ENCODE measurements around the gene UTP18. TPM values are rescaled to one million over a fixed set of nuclear protein-coding genes. Genes with fewer than 3 reads are reported as not detected.

Gene UTP18
- total and polyA plus RNA-seq, 2 of the 13 experiments (the other 11 are each of a cell fraction or from before 2014, with no cell fraction given): 35.2 to 104 TPM

DNA sequence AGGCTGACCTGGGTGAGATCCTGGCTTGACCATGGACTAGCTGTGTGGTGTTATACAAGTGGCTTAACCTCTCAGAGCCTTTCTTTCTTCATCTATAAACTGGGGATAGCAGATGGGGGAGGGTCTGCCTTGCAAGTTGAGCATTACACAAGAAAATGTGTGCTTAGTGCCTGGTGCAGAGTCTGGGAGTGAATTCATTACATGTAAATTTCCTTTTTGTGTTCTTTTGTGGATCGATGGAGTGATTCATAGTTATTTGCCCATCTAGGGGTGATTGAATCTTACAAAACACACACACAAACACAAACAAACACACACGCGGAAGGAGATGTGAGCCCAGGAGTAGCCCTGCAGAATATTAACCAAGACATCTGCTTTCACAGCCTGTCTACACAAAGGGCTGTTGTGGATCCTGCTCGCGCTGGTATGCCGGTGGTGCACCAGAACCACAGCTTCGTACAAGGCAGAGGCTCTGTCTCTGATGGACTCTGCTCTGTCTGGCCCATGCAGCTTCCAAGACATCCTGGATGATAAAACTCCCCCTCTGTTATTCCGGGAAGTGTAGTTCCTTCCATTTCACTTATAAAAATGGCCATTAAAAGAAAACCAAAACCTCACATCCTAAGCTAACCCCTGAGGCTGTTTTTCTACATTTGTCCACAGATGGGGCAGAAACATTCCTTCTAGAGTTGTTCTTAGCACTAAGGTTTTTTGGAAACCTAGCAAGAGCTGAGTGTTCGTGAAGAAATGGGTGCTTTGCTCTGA, 86.1 kb downstream of the UTP18 start (continued):
- TF ChIP-seq CENPT (CRISPR knock-in tag; IDR thresholded peaks at IDR 0.05; ENCODE audit: low read depth): no peak
- no peak for TF ChIP-seq ZBTB7B (CRISPR knock-in tag; IDR thresholded peaks at IDR 0.05)
- TF ChIP-seq HNRNPK (IDR thresholded peaks at IDR 0.05; ENCODE audit: low read depth, low read length, poor library complexity, severe bottlenecking): no peak
- TF ChIP-seq ZNF350 (CRISPR knock-in tag; IDR thresholded peaks at IDR 0.05; ENCODE audit: borderline replicate concordance, low read depth): 0 out of 2 replicates have a peak, but pooled peaks have one; percentile 27
- TF ChIP-seq POGZ (CRISPR knock-in tag; IDR thresholded peaks at IDR 0.05): peak; percentile 28; the same call in 1 of the 2 replicates
- TF ChIP-seq ZNF83 (CRISPR knock-in tag; IDR thresholded peaks at IDR 0.05; ENCODE audit: borderline replicate concordance): no peak
- no peak for TF ChIP-seq ZNF263 (CRISPR knock-in tag; IDR thresholded peaks at IDR 0.05)
- no peak for TF ChIP-seq ZNF256 (CRISPR knock-in tag; conservative IDR thresholded peaks at IDR 0.05)
- no peak for TF ChIP-seq ZNF367 (CRISPR knock-in tag; IDR thresholded peaks at IDR 0.05; ENCODE audit: borderline replicate concordance)
- peak; percentile 40; the same call in 1 of the 3 replicates for TF ChIP-seq MXI1 (IDR thresholded peaks at IDR 0.05; ENCODE audit: borderline replicate concordance, low read depth, low read length)
- no peak for TF ChIP-seq KLF15 (CRISPR knock-in tag; IDR thresholded peaks at IDR 0.05; ENCODE audit: borderline replicate concordance)
- TF ChIP-seq CCDC6 (CRISPR knock-in tag; IDR thresholded peaks at IDR 0.05): no peak
- no peak for TF ChIP-seq ZNF44 (CRISPR knock-in tag; IDR thresholded peaks at IDR 0.05)
- TF ChIP-seq ZBTB1 (CRISPR knock-in tag; IDR thresholded peaks at IDR 0.05; ENCODE audit: borderline replicate concordance): no peak
- peak; percentile 41; the same call in 1 of the 2 replicates for TF ChIP-seq SAP130 (CRISPR knock-in tag; IDR thresholded peaks at IDR 0.05; ENCODE audit: low read depth)
- no peak for TF ChIP-seq EHMT2 (IDR thresholded peaks at IDR 0.05; ENCODE audit: borderline replicate concordance, low read depth, low read length)
- TF ChIP-seq ZNF550 (CRISPR knock-in tag; IDR thresholded peaks at IDR 0.05; ENCODE audit: borderline replicate concordance): no peak
- TF ChIP-seq FOXM1 (CRISPR knock-in tag; IDR thresholded peaks at IDR 0.05): no peak
- TF ChIP-seq JUND (CRISPR knock-in tag; IDR thresholded peaks at IDR 0.05): peak; percentile 61; the same call in 1 of the 2 replicates
- TF ChIP-seq, protein P1, sequence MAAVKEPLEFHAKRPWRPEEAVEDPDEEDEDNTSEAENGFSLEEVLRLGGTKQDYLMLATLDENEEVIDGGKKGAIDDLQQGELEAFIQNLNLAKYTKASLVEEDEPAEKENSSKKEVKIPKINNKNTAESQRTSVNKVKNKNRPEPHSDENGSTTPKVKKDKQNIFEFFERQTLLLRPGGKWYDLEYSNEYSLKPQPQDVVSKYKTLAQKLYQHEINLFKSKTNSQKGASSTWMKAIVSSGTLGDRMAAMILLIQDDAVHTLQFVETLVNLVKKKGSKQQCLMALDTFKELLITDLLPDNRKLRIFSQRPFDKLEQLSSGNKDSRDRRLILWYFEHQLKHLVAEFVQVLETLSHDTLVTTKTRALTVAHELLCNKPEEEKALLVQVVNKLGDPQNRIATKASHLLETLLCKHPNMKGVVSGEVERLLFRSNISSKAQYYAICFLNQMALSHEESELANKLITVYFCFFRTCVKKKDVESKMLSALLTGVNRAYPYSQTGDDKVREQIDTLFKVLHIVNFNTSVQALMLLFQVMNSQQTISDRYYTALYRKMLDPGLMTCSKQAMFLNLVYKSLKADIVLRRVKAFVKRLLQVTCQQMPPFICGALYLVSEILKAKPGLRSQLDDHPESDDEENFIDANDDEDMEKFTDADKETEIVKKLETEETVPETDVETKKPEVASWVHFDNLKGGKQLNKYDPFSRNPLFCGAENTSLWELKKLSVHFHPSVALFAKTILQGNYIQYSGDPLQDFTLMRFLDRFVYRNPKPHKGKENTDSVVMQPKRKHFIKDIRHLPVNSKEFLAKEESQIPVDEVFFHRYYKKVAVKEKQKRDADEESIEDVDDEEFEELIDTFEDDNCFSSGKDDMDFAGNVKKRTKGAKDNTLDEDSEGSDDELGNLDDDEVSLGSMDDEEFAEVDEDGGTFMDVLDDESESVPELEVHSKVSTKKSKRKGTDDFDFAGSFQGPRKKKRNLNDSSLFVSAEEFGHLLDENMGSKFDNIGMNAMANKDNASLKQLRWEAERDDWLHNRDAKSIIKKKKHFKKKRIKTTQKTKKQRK (IDR thresholded peaks at IDR 0.05; ENCODE audit: low read length): no peak
- TF ChIP-seq NCOA1 (CRISPR knock-in tag; IDR thresholded peaks at IDR 0.05): no peak
- TF ChIP-seq CBFB (CRISPR knock-in tag; IDR thresholded peaks at IDR 0.05): no peak
- no peak for TF ChIP-seq PAF1 (CRISPR knock-in tag; IDR thresholded peaks at IDR 0.05)
- peak; percentile 88; the same call in 1 of the 2 replicates for TF ChIP-seq ZSCAN20 (CRISPR knock-in tag; IDR thresholded peaks at IDR 0.05; ENCODE audit: borderline replicate concordance)
- no peak for TF ChIP-seq NR1H2 (CRISPR knock-in tag; IDR thresholded peaks at IDR 0.05; ENCODE audit: borderline replicate concordance, low read depth)
- no peak for TF ChIP-seq MBNL3 (CRISPR knock-in tag; conservative IDR thresholded peaks at IDR 0.05)
- TF ChIP-seq, protein P2, sequence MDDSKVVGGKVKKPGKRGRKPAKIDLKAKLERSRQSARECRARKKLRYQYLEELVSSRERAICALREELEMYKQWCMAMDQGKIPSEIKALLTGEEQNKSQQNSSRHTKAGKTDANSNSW (CRISPR knock-in tag; IDR thresholded peaks at IDR 0.05; ENCODE audit: borderline replicate concordance): no peak

All from HepG2 (cell line).